Stimulated activated CD4-positive, alpha-beta T cell treated with anti-CD3 and anti-CD28 coated beads, Interleukin-1b, Interleukin-23, amount 100 ng/mL, for 4 hours (primary cell): ENCODE data around the gene RXFP1.

ENCODE experiments used
- DNase-seq, 2 donors: peaks; one replicate each; pipeline ENCODE4 v3.0.0-alpha.2; 2020; ENCODE audit warnings: low read depth in 2 of 2

Gene RXFP1

GRCh38 chr4:158541506-158541905 is 19.8 kb downstream of the RXFP1 start:
- no peak for DNase-seq

- no peak for DNase-seq
These were observed 21.5 kb downstream of the RXFP1 start for GRCh38 chr4:158543191-158543590.

GRCh38 chr4:158544141-158544540 is 22.5 kb downstream of the RXFP1 start:
- no peak for DNase-seq

GRCh38 chr4:158553364-158553763 is 31.7 kb downstream of the RXFP1 start:
- DNase-seq: no peak

GRCh38 chr4:158560284-158560683 is 38.6 kb downstream of the RXFP1 start:
- no peak for DNase-seq

- no peak for DNase-seq
These were observed 45.2 kb downstream of the RXFP1 start for GRCh38 chr4:158566860-158567259.

GRCh38 chr4:158571736-158572135 is 50.1 kb downstream of the RXFP1 start:
- no peak for DNase-seq

- DNase-seq: no peak
These were observed 50.9 kb downstream of the RXFP1 start for GRCh38 chr4:158572608-158573007.

GRCh38 chr4:158578476-158578875 is 56.8 kb downstream of the RXFP1 start:
- DNase-seq: no peak

GRCh38 chr4:158580064-158580463 is 58.4 kb downstream of the RXFP1 start:
- no peak for DNase-seq

- no peak for DNase-seq
These were observed 59.5 kb downstream of the RXFP1 start for GRCh38 chr4:158581161-158581560.

GRCh38 chr4:158586881-158587280 is 65.2 kb downstream of the RXFP1 start:
- DNase-seq: no peak

GRCh38 chr4:158588285-158588684 is 66.6 kb downstream of the RXFP1 start:
- no peak for DNase-seq

- no peak for DNase-seq
These were observed 67.1 kb downstream of the RXFP1 start for GRCh38 chr4:158588777-158589176.

- no peak for DNase-seq
These were observed 68.6 kb downstream of the RXFP1 start for GRCh38 chr4:158590306-158590705.

GRCh38 chr4:158590824-158591223 is 69.1 kb downstream of the RXFP1 start:
- DNase-seq: no peak

- DNase-seq: no peak
These were observed 76.4 kb downstream of the RXFP1 start for GRCh38 chr4:158597879-158598596.

- no peak for DNase-seq
These were observed 77.5 kb downstream of the RXFP1 start for GRCh38 chr4:158599150-158599549.

- no peak for DNase-seq
These were observed 78.2 kb downstream of the RXFP1 start for GRCh38 chr4:158599765-158600498.

- DNase-seq: no peak
These were observed 82.7 kb downstream of the RXFP1 start for GRCh38 chr4:158604369-158604768.

GRCh38 chr4:158605393-158605792 is 83.7 kb downstream of the RXFP1 start:
- no peak for DNase-seq

- no peak for DNase-seq
These were observed 85.3 kb downstream of the RXFP1 start for GRCh38 chr4:158606969-158607368.

GRCh38 chr4:158609116-158609515 is 87.4 kb downstream of the RXFP1 start:
- DNase-seq: no peak
